ENCODE data around the gene ROGDI.

Gene ROGDI

GRCh38 chr16:4752351-4753100 is 49.9 kb downstream of the ROGDI start:
- H3K4me1 ChIP-seq (ENCODE audit: control insufficient read depth, insufficient read depth, low read length): peaks cover 2% of the 10 kb centered on the region
- peaks cover 31% of the 10 kb centered on the region for H3K36me3 ChIP-seq (ENCODE audit: control insufficient read depth, insufficient read depth, low read length)
- H3K27ac ChIP-seq (ENCODE audit: insufficient read depth, low read depth, low read length, poor library complexity, severe bottlenecking): no peak overlapping the region
- 96% methylated on average over 44 of the region's 44 CpGs for WGBS, 2 experiments
- H3K27me3 ChIP-seq (ENCODE audit: control insufficient read depth, insufficient read depth, low read length, poor library complexity, severe bottlenecking): no peaks in the 10 kb centered on the region
- H3K9me3 ChIP-seq (ENCODE audit: control insufficient read depth, low read length): no peaks in the 10 kb centered on the region
- no peak overlapping the region for H3K4me3 ChIP-seq (ENCODE audit: insufficient read depth, low read depth, low read length)

- Histone ChIP-seq H3K4me3 (ENCODE audit: insufficient read depth, low read depth, low read length) (no peak overlapping the region), H3K36me3 (ENCODE audit: control insufficient read depth, insufficient read depth, low read length) (peaks cover 25% of the 10 kb centered on the region), H3K9me3 (ENCODE audit: control insufficient read depth, low read length) (no peaks in the 10 kb centered on the region), H3K27ac (ENCODE audit: insufficient read depth, low read depth, low read length, poor library complexity, severe bottlenecking) (no peak overlapping the region), H3K27me3 (ENCODE audit: control insufficient read depth, insufficient read depth, low read length, poor library complexity, severe bottlenecking) (no peaks in the 10 kb centered on the region), H3K4me1 (ENCODE audit: control insufficient read depth, insufficient read depth, low read length) (peaks cover 15% of the 10 kb centered on the region)
- 94 to 95% methylated on average over 8 of the region's 8 CpGs for WGBS, 2 experiments
Observed at GRCh38 chr16:4750896-4751295, 51.5 kb downstream of the ROGDI start.

DNA sequence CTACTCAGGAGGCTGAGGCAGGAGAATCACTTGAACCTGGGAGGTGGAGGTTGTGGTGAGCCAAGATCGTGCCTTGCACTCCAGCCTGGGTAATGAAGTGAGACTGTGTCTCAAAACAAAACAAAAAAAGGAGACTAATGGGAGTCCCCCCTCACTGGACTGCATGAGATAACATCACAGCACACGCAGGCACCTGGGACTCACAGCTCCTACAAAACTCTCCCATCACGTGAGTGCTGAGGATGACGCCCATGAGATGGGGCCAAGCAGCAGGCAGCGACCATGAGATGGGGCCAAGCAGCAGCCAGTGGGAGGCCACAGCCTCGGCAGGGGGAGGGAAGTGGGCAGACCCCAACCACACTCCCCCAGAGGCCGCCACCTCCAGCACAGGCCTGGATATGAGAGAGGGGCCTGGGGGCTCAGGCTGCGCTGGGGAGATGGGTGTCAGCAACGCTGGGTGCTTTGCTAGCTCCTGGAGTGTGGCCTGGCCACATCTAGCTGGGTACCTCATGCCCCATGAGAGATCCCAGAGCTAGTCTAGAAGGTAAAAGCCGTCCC is 52.7 kb downstream of the ROGDI start:
- Histone ChIP-seq H3K4me3 (ENCODE audit: insufficient read depth, low read depth, low read length) (no peak overlapping the region), H3K36me3 (ENCODE audit: control insufficient read depth, insufficient read depth, low read length) (peaks cover 15% of the 10 kb centered on the region), H3K27ac (ENCODE audit: insufficient read depth, low read depth, low read length, poor library complexity, severe bottlenecking) (no peak overlapping the region), H3K27me3 (ENCODE audit: control insufficient read depth, insufficient read depth, low read length, poor library complexity, severe bottlenecking) (no peaks in the 10 kb centered on the region), H3K4me1 (ENCODE audit: control insufficient read depth, insufficient read depth, low read length) (peaks cover 15% of the 10 kb centered on the region), H3K9me3 (ENCODE audit: control insufficient read depth, low read length) (no peaks in the 10 kb centered on the region)
- 92% methylated on average over 10 of the region's 10 CpGs for whole genome bisulfite sequencing, 2 experiments

DNA sequence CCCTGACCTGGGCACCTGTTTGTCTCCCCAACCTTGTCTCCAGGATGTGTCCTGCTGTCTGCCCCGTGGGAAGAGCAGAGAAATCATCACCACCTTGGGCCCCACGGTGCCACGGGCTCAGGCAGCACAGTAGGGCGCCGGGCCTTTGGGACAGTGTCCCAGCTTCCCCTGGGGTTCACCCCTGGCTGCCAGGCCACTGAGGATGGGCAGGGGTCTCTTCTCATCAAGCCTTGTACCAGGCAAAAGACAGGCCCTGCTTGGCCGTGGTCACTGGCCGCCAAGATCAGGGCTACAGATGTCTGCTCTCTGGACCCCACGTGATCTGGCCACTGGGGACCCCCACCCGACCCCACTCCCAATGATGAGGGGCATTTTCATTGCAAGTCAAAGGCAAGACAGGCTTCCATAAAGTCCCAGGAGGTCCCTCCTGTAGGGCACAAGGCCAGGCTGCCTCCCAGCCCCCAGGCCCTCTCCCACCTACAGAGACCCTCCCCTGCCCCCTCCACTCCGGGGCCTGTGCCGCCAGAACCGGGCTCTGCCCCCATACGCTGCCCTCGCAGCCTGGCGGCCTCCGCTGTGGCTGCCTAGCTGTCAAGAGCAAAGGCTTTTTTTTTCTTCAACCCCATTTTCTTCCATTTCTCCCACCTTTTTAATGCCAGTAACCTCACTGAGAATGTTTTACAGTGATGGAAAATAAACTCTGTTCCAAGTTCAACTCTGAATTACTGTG is 53.6 kb downstream of the ROGDI start:
- no peaks in the 10 kb centered on the region for H3K9me3 ChIP-seq (ENCODE audit: control insufficient read depth, low read length)
- 92 to 95% methylated on average over 16 of the region's 16 CpGs for WGBS, 2 experiments
- peaks cover 15% of the 10 kb centered on the region for H3K4me1 ChIP-seq (ENCODE audit: control insufficient read depth, insufficient read depth, low read length)
- H3K27me3 ChIP-seq (ENCODE audit: control insufficient read depth, insufficient read depth, low read length, poor library complexity, severe bottlenecking): no peaks in the 10 kb centered on the region
- H3K27ac ChIP-seq (ENCODE audit: insufficient read depth, low read depth, low read length, poor library complexity, severe bottlenecking): no peak overlapping the region
- H3K36me3 ChIP-seq (ENCODE audit: control insufficient read depth, insufficient read depth, low read length): peaks cover 12% of the 10 kb centered on the region
- no peak overlapping the region for H3K4me3 ChIP-seq (ENCODE audit: insufficient read depth, low read depth, low read length)

- no peak overlapping the region for H3K27ac ChIP-seq (ENCODE audit: insufficient read depth, low read depth, low read length, poor library complexity, severe bottlenecking)
- H3K36me3 ChIP-seq (ENCODE audit: control insufficient read depth, insufficient read depth, low read length): peaks cover 9% of the 10 kb centered on the region
- H3K27me3 ChIP-seq (ENCODE audit: control insufficient read depth, insufficient read depth, low read length, poor library complexity, severe bottlenecking): no peaks in the 10 kb centered on the region
- 92 to 94% methylated on average over 14 of the region's 14 CpGs for WGBS, 2 experiments
- H3K4me3 ChIP-seq (ENCODE audit: insufficient read depth, low read depth, low read length): no peak overlapping the region
- no peaks in the 10 kb centered on the region for H3K9me3 ChIP-seq (ENCODE audit: control insufficient read depth, low read length)
- peaks cover 15% of the 10 kb centered on the region for H3K4me1 ChIP-seq (ENCODE audit: control insufficient read depth, insufficient read depth, low read length)
Observed at GRCh38 chr16:4747906-4748681, 54.3 kb downstream of the ROGDI start.

DNA sequence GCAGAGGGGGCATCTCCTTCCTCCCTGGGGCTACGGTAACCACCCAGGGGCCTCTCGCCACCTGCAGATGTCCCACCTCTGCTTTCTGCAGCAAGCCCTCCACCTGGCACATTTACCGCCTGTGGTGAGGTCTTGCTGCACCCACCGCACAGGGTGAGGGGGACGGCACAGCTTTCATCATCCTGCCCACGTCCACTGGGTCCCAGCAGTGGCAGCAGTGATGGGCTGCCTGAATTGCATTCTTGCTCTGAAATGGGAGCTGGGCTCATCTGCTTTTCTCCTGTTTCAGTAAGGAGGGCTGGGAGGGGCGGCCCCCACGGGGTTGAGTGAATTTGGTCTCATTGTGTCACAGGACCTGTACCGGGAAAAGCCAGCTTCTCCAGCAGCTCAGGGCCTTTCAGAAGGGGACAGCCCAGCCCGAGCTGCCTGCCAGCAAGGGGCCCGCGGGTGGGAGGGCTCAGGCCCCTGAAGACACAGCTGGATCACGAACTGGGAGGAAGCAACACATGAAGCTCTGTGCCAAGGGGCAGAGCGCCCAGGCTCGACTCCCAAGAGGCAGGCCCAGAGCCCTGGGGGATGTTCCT is 55.4 kb downstream of the ROGDI start:
- no peaks in the 10 kb centered on the region for H3K9me3 ChIP-seq (ENCODE audit: control insufficient read depth, low read length)
- H3K36me3 ChIP-seq (ENCODE audit: control insufficient read depth, insufficient read depth, low read length): peaks cover 7% of the 10 kb centered on the region
- no peak overlapping the region for H3K27ac ChIP-seq (ENCODE audit: insufficient read depth, low read depth, low read length, poor library complexity, severe bottlenecking)
- H3K4me3 ChIP-seq (ENCODE audit: insufficient read depth, low read depth, low read length): no peak overlapping the region
- 68 to 69% methylated on average over 15 of the region's 15 CpGs for WGBS, 2 experiments
- H3K4me1 ChIP-seq (ENCODE audit: control insufficient read depth, insufficient read depth, low read length): peaks cover 15% of the 10 kb centered on the region
- no peaks in the 10 kb centered on the region for H3K27me3 ChIP-seq (ENCODE audit: control insufficient read depth, insufficient read depth, low read length, poor library complexity, severe bottlenecking)

All from ectodermal cell (in vitro differentiated cells).